HG02642 (cell line): ENCODE data around the gene C20orf96.
"Not testable (repeated sequence)": the region's sequence is repeated elsewhere in the genome, so short reads cannot be mapped to it uniquely, and the experiment has no call there.

Experiments used
- ATAC-seq: cut with Tn5 transposase; IDR thresholded peaks from one replicate; pipeline ENCODE4 v1.9.1; 2021; ENCODE audit warnings: mild to moderate bottlenecking; ENCODE audit not compliant: unreplicated experiment, poor library complexity

The C20orf96 gene

GRCh38 chr20:286508-286907, 4.0 kb downstream of the C20orf96 start:
- ATAC-seq: no peak

GRCh38 chr20:284172-284571, 6.4 kb downstream of the C20orf96 start:
- no peak for ATAC-seq

- no peak for ATAC-seq
Observed at GRCh38 chr20:278607-279571, 11.7 kb downstream of the C20orf96 start.

- no peak for ATAC-seq
Observed at GRCh38 chr20:278181-278580, 12.4 kb downstream of the C20orf96 start.

GRCh38 chr20:277496-277781, 13.1 kb downstream of the C20orf96 start:
- no peak for ATAC-seq

- ATAC-seq: no peak
Observed at GRCh38 chr20:276620-277495, 13.7 kb downstream of the C20orf96 start.

GRCh38 chr20:275791-276190, 14.8 kb downstream of the C20orf96 start:
- no peak for ATAC-seq

GRCh38 chr20:273884-274283, 16.7 kb downstream of the C20orf96 start:
- ATAC-seq: no peak

GRCh38 chr20:272718-273117, 17.8 kb downstream of the C20orf96 start:
- no peak for ATAC-seq

GRCh38 chr20:271528-271927, 19.0 kb downstream of the C20orf96 start:
- no peak for ATAC-seq

GRCh38 chr20:271069-271468, 19.5 kb downstream of the C20orf96 start:
- no peak for ATAC-seq

GRCh38 chr20:270517-270916, 20.0 kb downstream of the C20orf96 start:
- ATAC-seq: no peak

GRCh38 chr20:266596-267562, 23.7 kb downstream of the C20orf96 start:
- peak; percentile 86 for ATAC-seq

GRCh38 chr20:263701-264100, 26.8 kb downstream of the C20orf96 start:
- no peak for ATAC-seq

- no peak for ATAC-seq
Observed at GRCh38 chr20:259981-260380, 30.6 kb downstream of the C20orf96 start.

GRCh38 chr20:258963-259362, 31.6 kb downstream of the C20orf96 start:
- no peak for ATAC-seq

- no peak for ATAC-seq
Observed at GRCh38 chr20:258269-258858, 32.2 kb downstream of the C20orf96 start.

- no peak for ATAC-seq
Observed at GRCh38 chr20:257419-257818, 33.1 kb downstream of the C20orf96 start, which contains the start of gene DEFB132. Gene DEFB132 (plus strand): TSS chr20:257724. CDS start chr20:257779, 55 bp downstream.

- not testable (repeated sequence) for ATAC-seq
Observed at GRCh38 chr20:253447-253846, 37.1 kb downstream of the C20orf96 start.

- ATAC-seq: no peak
Observed at GRCh38 chr20:252801-253200, 37.7 kb downstream of the C20orf96 start.
